HG03571 (cell line): ENCODE measurements around the gene RRP1B.
"Not testable (repeated sequence)": the region's sequence is repeated elsewhere in the genome, so short reads cannot be mapped to it uniquely, and the experiment has no call there.

Source experiments
- ATAC-seq: cut with Tn5 transposase; IDR thresholded peaks from one replicate; pipeline ENCODE4 v1.9.1; 2021; ENCODE audit not compliant: unreplicated experiment

The RRP1B gene, protein sequence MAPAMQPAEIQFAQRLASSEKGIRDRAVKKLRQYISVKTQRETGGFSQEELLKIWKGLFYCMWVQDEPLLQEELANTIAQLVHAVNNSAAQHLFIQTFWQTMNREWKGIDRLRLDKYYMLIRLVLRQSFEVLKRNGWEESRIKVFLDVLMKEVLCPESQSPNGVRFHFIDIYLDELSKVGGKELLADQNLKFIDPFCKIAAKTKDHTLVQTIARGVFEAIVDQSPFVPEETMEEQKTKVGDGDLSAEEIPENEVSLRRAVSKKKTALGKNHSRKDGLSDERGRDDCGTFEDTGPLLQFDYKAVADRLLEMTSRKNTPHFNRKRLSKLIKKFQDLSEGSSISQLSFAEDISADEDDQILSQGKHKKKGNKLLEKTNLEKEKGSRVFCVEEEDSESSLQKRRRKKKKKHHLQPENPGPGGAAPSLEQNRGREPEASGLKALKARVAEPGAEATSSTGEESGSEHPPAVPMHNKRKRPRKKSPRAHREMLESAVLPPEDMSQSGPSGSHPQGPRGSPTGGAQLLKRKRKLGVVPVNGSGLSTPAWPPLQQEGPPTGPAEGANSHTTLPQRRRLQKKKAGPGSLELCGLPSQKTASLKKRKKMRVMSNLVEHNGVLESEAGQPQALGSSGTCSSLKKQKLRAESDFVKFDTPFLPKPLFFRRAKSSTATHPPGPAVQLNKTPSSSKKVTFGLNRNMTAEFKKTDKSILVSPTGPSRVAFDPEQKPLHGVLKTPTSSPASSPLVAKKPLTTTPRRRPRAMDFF

DNA sequence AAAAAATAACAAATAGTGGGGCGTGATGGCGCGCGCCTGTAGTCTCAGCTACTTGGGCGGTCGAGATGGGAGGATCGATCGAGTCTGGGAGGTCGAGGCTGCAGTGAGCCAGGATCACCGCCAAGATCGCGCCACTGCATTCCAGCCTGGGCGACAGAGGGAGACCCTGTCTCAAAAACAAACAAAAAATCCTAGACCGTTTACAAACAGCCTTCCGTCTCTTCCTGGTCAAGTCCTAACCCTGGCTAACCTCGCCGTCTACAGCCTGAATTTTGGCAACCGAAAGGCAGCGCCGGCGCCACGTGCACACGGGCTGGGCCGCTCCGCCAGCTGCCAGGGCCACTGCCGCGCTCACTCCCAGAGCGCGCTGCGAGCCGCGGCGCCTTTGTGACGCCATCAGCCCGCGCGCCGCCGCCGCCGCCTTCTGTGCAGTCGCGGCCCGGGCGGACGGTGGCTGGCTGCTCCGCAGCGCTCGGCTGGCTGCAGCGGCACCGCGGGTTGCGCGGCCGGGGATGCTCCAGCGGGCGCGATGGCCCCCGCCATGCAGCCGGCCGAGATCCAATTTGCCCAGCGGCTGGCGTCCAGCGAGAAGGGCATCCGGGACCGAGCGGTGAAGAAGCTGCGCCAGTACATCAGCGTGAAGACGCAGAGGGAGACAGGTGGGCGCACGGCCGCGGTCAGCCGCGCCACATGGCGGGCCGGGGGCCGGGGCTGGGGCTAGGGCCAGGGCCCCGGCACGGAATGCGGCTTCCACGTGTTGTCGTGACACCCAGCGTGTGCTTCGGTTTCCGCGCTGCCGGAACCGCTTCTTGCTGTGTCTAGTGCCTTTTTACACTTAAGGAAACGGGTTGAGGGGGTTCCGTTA lies at the start of gene RRP1B, which contains the start of gene HSF2BP:
TSS of gene RRP1B (plus strand) at position 425 of the 865 bp plus-strand sequence. CDS start at position 530, 105 bp downstream.
TSS of gene HSF2BP (minus strand) at position 353 of the 865 bp plus-strand sequence. CDS start 1,392 bp downstream, outside the sequence.
- ATAC-seq: peak; percentile 59

DNA sequence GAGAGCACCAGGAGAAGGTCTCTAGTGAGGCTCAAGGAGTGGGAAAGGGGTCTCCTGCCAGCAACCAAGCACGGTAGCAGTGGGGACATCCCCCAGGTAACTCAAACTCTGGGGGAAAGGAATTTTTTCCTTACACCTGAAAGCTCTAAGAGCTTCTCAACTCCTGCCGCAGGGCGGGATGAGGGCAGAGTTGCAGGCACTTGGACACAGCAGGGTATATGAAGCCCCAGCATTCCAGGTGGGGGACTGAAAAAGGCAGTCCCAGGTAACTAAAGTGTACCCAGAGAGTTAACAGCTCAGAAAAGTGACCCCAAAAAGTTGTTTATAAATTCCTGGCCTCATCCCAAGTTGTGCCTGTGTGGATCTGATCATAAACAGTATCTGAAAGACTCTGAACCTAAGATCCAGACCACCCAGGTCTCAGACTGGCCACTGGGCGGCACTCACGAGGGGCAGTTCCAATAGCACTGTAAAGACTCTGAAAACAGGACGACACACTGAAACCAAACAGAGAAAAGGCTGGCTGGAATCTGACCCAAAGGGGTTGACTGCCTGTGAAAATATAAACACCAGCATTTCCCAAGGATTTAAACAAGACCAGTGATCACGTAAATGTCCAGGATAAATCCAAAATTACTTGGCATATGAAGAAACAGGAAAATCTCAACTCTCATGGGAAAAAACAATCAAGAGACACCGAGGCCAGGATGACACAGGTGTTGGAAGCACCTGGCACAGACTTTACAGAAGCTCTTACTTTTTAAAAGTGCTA lies 47.6 kb upstream of the RRP1B start:
- ATAC-seq: no peak

DNA sequence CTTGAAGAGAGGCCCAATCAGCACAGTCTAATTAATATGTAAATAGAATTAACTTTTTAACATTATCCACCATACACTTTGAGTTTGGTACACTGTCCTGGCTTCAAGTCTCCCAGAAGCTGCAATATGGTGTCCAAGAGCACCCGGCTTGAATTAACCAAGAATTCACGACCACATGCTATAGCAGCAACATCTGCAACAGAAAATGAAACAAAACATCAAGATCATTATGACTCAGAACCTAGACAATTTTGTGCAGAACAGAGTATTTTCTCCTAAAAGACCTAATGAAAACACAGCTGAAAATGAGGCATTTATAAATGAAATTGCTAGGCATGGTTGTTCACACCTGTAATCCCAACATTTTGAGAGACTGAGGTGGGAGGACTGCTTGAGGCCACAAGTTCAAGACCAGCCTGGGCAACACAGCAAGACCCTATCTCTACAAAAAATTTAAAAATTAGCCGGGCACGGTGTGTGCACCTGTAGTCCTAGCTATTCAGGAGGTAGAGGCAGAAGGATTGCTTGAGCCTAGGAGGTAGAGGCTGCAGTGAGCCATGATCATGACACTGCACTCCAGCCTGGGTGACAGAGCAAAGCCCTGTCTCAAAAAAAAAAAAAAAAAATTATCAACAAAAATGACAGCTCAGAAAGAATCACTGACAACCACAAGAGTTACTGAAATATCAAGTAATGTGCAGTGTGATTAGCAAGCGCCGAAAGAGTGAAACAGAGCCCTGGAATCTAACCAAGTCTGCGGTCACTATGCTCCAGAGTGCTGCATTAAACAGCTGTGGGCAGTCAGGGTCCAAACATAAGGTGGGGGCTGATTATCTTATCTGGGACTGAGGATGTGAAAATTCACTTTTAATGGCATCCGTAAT lies 45.4 kb upstream of the RRP1B start:
- ATAC-seq: no peak

DNA sequence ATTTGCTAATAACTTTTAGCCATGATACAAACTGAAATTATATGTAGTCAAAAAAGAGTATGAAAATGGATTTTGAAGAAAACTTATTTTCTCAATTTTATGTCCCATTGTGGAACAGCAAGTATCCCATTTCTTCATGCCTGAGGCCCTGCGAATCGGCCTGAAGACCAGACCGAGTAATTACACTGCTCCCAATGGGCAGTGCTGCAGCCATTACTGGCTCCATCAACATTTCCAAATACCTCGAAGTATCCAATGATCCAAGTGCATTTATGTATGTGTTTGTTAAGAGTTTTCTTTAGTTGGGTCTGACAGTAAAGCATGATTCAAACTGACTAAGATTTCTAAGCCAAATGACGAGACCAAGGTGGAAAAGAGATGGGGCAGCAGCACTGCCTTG lies 44.5 kb upstream of the RRP1B start:
- ATAC-seq: no peak

DNA sequence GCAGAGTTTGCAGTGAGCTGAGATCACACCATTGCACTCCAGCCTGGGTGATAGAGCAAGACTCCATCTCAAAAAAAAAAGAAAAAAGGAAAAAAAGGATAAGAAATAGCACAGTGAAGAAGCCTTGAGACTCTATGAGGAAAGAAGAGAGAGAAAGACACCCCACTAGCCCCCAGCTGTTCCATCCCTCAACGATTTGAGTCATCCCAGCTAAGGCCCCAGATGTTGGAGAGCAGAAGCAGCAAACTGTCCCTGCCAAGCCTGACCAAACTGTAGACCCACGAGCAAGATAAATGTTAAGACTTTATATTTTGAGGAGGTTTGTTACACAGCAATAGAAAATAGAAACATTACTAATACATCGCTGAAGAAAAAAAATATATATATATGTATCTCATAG lies 42.5 kb upstream of the RRP1B start:
- ATAC-seq: not testable (repeated sequence)

DNA sequence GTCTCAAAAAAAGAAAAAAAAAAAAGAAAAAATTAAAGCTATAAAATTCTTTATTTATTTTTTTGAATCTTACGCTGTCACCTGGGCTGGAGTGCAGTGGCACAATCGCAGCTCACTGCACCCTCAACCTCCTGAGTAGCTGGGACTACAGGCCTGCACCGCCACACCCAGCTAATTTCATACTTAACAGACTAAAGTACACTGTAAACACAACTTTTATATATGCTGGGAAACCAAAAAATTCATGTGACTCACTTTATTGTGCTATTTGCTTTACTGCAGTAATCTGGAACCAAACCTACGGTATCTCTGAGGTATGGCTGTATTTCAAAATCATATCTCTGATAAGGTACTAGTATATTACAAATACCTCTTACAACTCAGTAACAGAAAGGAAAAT lies 40.4 kb upstream of the RRP1B start:
- no peak for ATAC-seq

DNA sequence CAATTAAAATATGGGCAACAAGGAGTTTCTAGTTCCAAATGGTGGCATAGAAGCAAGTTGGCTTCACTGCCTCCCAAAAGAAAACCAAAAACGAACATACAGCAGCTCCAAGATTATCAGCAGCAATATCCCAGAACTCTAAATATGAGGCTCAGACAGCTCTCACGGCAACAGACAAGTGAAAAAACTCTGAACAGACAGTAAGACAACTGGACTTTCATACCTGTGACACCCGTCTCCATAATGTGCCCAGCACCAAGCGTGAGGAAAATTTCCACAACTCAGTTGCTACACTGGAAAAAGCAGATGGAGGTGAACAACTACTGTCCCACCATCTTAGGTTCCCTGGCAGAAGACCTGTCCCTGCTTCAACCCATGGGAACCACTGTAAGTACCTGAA lies 40.0 kb upstream of the RRP1B start:
- ATAC-seq: no peak

DNA sequence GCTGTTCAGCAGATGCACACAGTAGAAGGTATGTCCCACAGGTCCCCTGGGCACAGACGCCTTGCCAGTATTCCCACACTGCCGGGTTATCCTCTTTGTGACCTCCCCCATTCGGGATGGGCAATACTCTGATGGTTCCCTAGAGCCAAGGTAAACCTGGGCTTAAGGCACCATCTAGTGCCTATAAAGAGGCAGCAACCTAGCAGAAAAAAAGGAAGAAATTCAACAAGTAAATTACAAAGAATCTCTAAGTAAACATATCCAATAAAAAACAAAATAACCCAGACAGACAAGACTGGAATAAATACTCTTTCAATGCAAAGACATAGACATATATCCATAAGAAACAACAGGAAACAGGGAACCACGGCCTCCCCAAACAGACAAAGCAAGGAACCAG lies 39.5 kb upstream of the RRP1B start:
- no peak for ATAC-seq

DNA sequence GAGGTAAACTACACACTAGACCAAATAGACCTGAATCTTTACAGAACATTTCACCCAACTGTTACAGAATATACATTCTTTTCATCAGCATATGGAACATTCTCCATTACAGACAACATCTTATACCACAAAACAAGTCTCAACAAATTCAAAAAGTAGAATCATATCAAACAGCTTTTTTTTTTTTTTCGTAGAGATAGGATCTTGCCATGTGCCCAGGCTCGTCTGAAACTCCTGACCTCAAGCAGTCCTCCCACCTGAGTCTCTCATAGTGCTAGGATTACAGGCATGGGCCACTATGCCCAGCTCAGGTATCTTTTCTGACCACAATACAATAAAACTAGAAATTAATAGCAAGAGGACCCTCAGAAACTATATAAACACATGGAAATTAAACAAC lies 36.6 kb upstream of the RRP1B start:
- ATAC-seq: no peak

DNA sequence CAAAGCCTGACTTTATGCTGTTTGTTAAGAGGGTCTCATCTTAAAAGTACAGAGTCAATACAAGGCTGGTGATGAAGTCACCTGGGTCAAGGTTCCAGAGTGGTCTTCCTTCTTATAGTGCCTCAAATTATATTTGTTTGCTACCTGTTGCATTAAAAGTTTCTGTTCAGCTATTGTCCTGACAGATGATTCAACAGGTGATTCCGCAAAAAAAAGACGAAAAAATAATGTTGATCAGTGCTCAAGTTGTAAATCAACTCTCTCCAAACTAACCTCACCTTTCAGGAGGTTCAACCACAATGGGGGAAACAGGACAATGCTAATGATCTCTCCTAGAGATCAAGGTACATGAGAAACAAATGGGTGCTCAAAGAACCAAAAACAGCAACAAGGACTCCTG lies 35.8 kb upstream of the RRP1B start:
- ATAC-seq: no peak

DNA sequence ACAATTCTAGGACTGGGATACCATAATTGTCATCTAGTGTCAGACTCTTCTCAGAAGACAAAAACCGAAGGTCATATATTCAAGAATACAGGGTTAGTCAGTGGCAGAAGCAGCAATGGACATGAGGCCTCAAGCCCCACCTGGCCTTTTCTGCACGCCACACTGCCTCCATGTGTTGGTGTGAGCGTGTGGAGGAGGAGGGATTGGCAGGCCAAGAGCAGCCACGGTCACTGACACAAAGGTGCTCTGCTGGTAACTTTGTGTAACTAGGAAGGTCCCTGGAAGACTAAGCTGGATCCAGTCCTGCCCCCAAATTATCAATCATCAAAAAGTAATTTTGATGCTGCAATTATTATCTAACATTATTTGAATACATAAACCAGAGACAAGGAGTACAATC lies 35.0 kb upstream of the RRP1B start:
- ATAC-seq: no peak

DNA sequence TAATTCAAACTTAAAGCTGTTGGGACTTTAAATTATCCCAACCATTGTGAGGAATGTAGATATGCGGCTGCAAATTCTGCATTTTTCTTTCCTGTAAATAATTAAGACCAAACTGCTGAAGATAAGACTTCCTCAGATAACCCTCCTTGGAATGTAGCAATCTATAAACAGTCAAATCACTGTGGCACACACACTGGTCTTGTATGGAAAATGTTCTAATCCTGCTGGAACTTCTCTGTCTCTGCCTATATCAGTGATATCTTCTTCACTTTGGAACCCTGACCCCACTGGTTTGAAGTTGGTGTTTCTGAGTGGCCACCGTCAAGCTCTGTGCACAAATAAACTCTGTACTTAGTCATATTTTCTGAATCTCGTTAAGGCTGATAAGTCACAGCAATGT lies 33.0 kb upstream of the RRP1B start:
- ATAC-seq: no peak

DNA sequence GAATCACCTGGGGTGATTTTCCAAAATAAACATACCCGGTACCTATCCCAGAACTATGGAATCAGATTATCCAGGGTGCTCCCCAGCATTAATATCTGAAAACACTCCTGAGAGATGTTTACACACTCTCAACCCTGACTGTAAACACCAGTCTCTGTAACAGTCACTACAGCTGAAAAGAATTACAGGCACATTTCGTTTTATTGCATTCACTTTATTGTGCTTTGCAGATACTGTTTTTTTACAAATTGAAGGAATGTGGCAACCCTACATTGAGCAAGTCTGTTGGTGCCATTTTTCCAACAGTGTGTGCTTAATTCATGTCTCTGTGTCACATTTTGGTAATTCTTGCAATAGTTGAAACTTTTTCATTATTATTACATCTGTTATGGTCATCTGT lies 31.8 kb upstream of the RRP1B start:
- no peak for ATAC-seq

DNA sequence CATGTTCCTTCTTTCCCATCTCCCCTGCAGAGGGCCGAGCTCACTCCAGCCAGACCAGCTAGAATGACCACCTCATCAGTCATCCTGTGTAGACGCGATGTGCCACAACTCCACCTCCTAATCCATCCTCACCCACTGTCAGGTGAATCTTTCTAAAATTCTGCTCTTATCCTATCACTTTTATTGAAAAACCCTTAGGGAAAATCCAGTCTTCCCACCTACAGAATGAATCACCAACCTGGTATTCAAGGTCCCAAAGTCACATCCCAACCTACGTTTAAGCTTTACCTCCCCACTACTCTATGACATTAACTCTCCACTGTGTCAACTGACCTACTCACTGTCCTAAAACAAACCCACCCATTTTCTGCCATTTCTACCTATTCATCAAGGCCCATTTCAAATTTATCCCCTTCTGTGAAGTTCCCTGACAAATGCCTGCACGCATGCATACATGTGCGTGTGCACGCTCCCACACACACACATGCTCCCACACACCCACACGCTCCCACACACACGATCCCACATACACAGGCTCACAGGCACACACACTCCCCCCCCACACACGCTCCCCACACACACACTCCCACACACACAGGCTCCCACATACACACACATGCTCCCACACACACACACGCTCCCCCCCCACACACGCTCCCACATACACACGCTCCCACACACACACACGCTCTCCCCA lies 27.8 kb upstream of the RRP1B start:
- ATAC-seq: no peak

DNA sequence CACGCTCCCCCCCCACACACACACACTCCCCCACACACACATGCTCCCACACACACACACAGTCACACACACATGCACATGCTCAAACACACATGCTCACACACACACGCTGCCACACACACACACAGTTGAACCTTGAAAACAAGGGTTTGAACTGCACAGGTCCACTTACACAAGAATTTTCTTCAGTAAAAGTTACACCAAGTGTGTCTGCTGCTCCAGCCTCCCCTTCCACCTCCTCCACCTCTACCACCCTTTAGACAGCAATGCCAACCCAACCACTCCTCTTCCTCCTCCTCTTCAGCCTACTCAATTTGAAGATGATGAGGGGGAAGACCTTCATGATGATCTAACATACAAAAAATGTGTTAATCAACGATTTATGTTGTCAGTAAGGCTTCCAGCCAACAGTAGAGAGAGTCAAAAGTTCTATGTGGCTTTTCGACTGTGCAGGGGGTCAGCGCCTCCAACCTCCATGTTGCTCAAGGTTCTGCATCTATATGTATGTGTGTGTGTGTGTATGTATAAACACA lies 26.9 kb upstream of the RRP1B start:
- ATAC-seq: no peak

DNA sequence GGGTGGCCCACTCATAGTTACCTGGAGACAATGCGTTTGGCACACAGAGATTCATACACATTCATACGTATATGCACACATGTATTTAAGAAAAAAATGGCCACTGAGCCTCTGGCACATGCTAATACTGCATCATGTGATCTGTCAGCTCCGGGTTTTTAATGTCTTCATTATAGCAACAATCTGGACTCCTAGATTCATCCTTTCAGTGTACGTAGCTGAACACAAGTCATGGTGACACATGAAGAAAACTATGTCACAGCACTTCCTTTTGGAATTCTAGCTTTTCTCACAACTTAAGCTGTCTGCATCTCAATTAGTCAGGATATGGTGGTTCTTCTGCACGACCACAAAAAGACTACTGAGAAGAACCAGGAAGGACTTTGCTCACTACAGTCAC lies 24.7 kb upstream of the RRP1B start:
- ATAC-seq: no peak

DNA sequence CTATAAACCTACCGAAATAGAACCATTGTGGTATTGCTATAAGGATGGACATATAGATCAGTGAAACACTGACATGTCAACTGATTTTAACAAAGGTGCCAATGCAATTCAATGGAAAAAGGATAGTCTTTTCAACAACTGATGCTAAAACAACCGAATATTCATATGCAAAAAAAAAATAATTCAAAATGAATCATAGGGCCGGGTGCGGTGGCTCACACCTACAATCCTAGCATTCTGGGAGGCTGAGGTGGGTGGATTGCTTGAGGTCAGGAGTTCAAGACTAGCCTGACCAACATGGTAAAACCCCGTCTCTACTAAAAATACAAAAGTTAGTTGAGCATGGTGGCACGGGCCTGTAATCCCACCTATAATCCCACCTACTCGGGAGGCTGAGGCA lies 23.9 kb upstream of the RRP1B start:
- ATAC-seq: no peak

DNA sequence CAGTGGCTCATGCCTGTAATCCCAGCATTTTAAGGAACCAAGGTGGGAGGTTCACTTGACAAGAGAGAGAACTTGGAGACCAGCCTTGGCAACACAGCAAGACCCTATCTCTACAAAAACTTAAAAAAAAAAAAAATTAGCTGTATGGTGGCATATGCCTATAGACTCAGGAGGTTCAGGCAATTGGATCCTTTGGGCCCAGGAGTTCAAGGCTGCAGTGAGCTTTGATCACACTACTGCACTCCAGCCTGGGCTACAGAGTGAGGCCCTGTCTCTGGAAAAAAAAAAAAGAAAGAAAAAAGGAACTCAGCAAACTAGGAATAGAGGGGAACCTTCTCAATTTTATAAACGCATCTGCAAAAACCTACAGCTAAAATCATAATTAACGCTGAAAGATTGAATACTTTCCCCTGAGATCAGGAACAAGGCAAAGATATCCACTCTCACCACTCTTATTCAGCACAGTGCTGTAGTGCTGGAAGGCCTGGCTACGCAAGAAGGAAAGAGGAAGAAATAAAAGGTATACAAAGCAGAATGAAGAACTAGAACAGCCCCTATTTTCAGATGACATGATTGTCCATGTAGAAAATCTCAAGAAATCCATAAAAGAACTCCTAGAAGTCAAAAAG lies 21.7 kb upstream of the RRP1B start:
- ATAC-seq: no peak
